RPMI8226 (cell line): ENCODE results near the gene ELOVL1.
"Not testable (repeated sequence)": the region's sequence is repeated elsewhere in the genome, so short reads cannot be mapped to it uniquely, and the experiment has no call there.

Experiments
- DNase-seq: peaks from one replicate; pipeline ENCODE4 v3.0.0-alpha.2; 2015

ELOVL1 gene

DNA sequence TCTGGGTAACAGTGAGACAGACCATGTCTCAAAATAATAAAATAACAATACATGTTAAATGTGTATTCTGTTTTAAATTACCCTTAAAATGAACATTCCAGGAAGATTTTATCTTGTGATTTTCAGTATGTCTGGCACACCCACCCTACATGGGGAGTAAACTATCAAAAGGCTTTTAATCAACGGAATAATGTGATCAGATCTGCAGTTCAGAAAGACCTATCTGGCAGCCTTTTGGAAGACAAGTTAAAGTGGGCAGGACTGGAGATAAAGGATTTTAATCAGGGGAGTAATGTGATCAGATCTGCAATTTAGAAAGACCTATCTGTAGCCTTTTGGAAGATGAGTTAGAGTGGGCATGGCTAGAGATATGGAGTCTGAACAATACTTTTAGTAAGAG is 11.7 kb upstream of the ELOVL1 start:
- no peak for DNase-seq

DNA sequence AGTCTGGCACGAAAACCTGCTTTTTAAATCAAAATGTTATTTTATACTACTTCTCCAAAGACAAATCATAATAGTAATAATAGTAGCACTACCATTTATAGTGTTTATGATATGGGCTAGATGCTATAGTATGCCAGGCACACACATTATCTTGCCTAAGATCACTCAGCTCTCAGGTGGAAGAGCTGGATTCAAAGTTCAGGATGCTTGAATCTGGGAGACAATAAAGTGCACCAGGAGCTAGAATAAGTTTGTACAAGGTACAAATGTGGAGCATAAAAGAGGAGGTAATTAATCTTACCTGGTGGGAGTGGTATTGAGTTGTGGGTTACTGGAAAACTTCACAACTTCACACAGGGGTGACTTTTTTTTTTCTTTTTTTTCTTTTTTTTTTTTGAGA is 10.0 kb upstream of the ELOVL1 start:
- no peak for DNase-seq

DNA sequence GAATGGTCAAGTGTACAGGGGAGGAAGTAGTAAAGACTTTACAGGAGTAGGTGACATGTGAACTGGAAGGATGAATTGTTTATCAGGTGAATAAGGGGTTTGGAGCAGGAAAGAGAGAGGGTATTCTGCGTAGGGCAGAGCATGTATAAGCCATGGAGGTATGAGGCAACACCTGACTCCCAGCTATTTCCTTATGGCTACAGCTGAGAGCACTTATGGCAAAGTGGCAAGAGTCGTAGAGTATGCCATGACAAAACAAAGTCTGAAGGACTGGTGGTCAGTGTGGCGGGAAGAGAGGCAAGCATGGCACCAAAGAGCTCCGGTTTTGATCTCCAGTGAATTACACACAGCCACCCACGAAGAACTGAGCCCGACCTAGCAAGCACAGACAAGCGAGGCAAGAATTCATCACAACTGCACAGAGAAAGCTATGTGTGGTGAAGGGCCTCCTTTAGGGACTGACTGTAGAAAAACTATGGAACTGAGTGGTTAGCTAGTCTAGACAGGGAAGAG is 9.0 kb upstream of the ELOVL1 start:
- no peak for DNase-seq

DNA sequence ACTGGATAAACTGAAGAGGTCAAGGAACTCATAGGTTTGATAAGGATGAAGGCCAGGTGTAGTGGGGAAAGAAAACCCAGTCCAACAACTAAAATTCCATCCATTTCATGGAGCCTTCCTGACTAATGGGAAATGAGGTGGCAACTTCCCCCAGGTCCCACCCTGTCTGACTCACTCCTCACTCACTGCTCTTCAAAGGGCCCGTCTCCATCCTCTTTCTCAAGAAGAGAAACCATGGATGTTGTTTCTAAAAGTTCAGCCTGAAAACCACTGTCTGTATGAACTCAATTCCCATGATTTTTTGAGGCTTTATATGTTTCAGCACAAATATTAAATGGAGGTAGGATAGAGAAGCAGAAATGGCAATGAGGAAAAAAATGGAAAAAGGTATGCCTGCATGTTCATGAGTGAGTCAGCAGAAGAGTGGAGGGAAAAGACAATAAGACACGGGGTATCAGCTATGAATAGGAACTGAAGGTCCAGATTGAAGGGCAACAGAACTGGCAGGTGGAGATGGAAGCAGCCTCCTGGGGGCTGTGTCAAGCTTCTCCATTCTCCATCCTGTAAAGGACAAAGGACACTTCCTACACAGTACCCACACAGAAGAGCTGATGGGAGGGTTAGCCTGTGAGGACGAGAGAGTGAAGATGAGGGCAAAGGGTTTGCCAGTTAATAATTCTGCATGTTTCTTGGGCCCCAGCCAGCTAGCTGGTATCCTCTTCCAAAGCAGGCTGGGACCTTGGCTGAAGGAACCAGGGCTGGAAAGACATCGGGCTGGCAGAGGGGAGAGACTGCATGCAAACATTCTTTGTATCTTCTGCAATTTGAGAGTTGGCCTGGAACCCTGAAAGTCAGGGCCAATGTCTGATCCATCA is 5.5 kb upstream of the ELOVL1 start:
- no peak for DNase-seq

DNA sequence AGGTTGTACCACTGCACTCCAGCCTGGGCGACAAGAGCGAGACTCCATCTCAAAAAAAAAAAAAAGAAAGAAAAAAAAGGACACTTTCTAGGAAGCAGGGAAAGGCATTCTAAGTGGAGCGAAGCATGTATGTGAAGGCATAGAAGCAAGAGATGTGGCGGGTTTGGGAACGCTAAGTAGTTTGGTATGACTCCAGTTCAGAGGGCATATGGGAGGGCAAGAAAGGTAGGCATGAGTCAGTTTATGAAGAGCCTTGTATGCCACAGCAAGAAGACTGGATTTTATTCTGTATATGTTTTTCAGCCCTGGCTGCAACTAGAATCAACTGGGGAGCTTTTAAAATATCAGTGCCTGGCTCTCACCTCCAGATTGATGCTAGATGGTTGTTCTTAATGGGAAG is 4.4 kb upstream of the ELOVL1 start:
- DNase-seq, result no peak

DNA sequence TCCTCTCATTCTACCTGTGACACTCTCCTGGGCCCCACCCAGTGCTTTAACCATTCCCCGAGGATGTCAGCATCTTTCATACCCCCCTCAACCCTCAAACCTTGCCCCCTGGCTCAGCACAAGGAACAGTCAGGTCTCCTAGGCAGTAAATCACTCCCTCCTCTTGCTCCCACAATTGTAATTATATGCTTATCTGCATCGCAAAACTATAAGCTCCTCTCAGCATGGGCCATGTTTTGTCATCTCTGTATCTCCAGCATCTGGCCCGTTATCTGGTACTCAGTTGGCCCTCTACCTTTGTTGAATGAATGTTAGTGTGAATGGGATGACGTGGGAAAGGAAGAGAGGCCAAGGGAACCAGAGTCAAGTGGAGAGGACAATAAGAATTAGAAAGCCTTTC is 2.8 kb upstream of the ELOVL1 start:
- DNase-seq, result no peak

DNA sequence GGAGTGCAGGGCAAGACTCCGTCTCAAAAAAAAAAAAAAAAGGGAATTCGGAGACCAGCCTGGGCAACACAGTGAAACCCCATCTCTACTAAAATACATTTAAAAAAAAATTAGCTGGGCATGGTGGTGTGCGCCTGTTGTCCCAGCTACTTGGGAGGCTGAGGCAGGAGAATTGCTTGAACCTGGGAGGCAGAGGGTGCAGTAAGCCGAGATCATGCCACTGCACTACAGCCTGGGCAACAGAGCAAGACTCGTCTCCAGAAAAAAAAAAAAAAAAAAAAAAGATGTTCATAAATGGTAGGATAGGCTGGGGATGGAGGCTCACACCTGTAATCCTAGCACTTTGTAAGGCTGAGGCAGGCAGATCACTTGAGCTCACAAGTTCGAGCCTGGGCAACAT is 2.0 kb upstream of the ELOVL1 start:
- not testable (repeated sequence) for DNase-seq

DNA sequence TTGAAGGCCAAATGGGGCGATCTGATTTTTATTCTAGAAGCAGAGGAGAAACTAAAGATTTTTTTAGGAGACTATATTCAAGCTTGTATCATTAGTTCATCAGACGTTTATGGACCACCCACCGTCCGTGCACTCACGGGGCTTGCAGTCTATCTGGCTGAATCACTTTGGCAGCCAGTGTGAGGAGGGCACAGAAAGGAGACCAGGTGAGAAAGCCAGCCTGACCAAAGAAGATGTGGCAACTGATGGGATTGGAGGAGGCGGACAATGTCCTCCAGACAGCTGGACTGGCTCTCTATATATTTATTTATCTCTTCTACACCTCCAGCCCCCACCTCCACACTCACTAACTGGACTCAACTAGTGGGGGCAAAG is 822 bp upstream of the ELOVL1 start:
- no peak for DNase-seq

DNA sequence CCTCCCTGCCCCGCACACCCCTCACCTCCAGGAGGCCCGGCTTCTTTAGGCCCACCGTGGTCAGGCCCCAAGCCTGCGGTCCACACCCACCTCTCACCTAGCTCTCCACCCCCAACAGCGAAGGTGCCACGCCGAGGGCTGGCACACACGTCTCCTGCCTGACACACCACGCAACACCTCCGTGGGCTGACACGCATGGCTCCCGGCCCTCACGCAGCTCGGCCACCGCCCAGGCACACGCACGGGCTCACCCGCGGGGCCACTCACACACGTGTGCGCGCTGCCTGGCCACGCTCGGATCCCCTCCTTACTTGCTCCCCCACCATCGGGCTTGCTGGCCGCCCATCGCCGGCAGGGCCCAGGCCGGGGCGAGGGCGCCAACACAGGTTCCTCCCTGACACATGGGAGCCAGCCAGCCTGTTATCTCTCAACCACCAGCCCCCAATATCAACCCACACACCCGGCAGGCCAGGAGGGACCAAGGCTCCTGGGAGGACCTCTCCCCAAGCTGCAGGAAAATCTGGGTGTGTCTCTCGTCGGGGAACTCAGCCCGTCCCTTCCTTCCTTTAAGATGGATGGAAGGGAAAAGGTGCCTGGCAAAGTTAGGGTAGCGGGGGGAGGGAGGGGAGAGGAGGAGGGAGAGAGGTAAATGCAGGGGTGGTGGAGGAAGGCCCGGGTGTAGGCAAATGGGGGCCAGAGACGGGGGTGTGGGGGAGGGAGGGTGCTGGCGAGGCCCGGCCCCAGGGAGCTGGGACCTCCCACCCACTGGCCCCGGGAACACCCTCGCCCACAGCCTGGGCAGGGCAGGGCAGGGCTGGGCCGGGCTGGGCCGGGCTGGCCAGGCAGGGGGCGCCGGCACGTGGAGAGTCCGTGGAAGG is 546 bp downstream of the ELOVL1 start:
- DNase-seq, result peak; percentile 46

DNA sequence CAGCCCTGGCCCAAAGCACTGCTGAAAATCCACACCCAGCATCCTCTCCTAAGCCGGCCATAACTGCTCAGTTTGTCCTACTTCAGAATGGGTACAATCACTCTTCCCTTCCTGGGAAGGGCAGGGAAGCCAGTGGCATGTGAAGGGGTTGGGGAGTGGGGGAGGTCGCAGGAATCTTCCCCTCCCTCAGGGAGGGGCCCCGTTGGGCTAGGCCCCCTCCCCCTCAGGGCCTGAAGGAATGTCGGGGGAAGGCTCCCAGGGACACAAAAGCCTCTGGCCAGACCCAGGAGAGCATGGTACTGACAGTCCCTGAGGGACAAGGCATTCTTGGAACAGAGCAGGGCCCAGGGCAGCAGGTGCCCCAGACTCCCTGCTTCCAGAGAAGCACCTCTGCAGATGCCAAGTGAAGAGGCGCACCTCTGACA is 1.2 kb downstream of the ELOVL1 start:
- no peak for DNase-seq

DNA sequence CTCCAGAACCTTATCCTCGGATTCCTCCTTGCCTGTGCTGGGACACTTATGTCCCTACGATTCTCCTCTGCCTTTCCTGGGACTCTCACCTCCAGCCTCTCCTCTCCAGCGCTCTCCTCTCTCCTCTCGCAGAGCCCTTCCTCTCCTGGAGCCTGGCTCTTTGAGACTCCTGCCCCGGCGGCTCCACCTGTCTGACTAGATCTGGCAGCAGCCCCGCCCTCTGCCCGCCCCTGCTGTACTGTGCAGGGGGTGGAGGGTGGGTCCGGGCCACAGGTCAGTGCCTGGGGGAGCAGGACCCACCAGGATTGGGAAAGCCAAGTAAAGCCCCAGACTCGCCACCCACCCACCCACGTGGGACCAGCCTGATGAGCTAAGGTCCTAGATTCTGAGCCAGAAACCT is 1.6 kb downstream of the ELOVL1 start:
- DNase-seq, result no peak

DNA sequence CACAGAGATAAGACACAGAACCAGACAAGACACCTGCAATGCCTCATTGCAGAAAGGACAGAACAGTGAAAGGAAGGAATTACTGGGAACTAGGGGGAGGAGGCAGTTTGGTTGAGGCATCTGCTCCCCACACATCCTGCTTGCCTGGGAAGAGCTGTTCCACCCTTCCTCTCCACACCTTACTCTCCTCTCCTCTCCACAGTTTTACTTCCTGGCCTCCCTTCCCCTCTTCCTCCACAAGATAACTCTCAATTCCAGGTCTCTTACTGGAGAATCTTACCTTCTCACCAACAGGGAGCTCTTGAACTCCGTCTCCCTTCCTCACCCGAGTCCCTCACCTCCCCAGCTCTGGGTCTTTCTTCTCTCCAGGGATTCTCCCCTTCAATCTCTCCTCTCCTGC is 2.1 kb downstream of the ELOVL1 start:
- DNase-seq, result no peak

DNA sequence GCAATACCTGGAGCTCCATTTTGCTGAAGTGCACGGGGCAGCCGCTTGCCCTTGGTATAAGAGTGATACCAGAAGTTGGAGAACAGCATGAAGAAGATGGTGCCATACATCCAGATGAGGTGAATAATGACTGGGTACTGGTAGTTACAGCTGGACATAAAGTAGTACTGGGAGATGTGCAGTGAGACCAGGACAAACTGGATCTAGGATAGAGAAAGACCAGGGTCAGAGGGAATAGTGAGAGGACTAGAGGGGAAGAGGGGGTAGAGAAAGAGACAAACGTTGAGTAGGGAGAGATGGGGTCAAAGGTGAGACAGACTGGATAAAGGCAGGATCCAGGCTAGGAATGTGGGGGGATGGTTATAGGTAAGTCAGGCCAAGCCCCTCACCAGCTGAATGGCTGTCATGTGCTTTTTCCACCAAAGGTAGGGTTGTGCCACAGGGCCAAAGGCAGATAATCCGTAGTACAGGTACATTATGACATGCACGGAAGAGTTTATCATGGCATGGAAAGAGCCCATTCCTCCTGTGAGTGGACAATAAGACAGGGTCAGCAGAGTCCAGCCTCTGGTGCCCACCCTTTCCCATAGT is 3.8 kb downstream of the ELOVL1 start:
- DNase-seq, result no peak

DNA sequence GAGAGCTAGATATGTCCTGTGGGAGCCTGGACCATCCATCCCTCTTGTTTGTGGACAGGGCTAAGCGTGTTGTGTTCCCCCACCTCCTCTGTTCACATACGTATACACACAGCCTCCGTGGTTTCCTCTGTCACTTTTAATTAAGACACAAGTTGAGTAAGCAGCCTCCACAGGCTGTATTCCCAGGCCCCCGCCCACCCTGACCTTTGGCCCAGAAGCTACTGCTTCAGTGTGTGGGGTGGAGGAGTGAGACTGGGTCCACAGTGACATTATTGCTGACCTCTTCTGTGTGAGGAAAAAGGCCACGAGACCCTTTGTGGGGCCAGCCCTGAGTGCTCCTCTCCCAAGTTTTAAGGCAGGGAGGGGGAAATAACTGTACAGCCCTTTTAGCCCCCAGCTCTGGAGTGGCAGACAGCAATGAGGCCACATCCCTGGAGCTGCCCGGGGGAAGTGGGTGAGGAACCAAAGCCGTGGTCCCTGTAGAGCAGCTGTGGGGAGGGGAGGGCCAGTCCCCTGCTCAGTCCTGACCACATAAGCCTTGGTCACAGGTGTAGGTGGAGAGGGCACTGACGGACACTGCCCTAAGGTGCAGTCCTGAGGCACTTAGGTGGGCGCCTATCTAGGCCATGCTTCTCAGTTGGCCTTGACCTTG is 4.4 kb downstream of the ELOVL1 start:
- DNase-seq, result no peak

DNA sequence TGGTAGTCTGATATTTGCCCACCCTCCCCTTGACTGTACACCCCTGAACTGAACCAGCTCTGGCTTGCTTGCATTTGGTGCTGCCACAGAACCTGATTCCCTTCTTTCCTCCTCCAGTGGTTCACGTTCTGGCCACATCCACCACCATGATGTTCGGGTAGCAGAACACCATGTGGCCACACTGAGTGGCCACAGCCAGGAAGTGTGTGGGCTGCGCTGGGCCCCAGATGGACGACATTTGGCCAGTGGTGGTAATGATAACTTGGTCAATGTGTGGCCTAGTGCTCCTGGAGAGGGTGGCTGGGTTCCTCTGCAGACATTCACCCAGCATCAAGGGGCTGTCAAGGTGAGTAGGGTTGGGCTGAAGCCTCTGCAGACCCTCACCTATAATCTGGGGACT is 7.2 kb downstream of the ELOVL1 start:
- no peak for DNase-seq

DNA sequence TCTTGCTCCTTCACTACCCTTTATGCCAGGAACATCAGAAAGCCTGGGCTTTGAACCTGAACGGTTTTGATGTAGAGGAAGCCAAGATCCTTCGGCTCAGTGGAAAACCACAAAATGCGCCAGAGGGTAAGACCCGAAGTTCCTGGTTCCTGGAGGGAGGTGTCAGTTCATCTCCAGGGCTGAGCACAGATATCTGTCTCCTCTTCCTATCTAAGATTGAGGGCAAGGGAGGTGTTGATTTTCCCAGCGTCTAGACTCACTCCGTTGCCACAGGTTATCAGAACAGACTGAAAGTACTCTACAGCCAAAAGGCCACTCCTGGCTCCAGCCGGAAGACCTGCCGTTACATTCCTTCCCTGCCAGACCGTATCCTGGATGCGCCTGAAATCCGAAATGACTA is 8.1 kb downstream of the ELOVL1 start:
- no peak for DNase-seq

DNA sequence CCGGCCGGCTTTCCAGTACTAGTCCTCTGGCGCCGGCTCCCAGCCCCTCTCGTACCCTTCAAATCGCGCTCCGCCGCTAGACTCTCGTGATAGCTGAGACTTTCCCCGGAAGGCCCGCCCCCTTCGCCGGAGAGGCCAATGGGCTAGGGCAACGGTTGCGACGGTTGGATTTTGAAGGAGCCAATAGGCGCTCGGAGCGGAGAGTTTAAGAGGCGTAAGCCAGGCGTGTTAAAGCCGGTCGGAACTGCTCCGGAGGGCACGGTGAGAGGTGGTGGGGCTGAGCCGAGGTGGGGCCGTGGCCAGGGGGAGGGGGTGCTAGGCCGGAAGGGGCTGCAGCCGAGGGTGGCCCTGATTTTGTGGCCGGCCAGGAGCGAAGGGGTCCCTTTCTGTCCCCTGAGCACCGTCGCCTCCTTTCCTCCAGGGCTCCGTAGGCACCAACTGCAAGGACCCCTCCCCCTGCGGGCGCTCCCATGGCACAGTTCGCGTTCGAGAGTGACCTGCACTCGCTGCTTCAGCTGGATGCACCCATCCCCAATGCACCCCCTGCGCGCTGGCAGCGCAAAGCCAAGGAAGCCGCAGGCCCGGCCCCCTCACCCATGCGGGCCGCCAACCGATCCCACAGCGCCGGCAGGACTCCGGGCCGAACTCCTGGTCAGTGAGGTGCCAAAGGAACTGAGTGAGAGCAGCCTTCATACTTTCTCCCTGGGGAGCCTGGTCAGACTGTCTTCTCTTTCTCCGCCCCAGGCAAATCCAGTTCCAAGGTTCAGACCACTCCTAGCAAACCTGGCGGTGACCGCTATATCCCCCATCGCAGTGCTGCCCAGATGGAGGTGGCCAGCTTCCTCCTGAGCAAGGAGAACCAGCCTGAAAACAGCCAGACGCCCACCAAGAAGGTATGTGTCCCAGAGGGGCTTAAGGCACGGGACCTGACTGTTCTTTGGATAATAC is 8.8 kb downstream of the ELOVL1 start, which contains the start of gene CDC20:
TSS of gene CDC20 (plus strand) at position 236 of the 948 bp plus-strand sequence. CDS start at position 471, 235 bp downstream.
- peak; percentile 100 for DNase-seq

DNA sequence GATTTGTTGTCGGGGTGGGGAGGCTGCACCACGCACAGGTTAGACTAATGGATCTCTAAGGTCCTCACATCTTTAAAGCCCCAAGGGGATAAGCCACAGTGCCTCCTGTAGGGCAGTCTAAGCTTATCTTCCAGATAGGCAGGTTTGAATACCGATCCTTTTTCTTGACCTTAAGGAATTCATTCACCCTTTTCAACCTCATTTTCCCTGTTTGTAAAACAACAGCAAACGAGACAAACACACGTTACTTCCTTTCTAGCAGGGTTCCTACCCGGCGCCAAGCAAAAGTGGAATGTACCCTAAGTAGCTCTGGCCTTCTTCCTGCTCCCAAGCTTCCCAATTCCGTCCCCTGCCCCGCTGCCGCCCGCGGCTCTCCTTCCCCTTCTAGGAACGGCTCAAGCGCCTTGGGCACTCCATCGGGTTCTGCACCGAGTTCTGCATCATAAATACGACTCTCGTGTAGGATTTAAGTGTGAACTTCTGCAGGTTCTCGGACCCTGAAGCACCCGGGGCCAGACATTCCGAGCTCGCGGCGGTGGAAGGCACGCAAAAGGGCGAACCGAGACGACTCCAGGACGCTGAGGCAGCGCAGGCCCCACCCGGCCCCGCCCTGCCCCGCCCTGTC is 9.6 kb downstream of the ELOVL1 start:
- peak; percentile 70 for DNase-seq

DNA sequence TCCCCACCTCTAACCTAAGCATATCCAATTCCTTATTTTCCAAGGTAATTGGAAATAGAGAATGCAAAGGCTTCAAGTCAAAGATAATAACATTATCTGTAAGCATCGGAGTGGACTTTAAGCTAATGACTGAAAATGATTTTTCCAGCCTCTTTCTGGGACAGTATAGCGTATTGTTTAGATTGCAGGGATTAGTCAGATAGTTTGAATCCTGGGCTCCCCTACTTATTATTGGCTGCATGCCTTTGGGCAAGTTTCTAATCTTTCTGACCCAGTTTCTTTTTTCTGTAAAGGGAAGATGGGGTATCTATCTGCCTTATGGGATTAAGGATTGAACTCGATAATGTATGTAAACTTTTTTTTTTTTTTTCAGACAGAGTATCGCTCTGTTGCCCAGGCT is 10.6 kb downstream of the ELOVL1 start:
- no peak for DNase-seq

DNA sequence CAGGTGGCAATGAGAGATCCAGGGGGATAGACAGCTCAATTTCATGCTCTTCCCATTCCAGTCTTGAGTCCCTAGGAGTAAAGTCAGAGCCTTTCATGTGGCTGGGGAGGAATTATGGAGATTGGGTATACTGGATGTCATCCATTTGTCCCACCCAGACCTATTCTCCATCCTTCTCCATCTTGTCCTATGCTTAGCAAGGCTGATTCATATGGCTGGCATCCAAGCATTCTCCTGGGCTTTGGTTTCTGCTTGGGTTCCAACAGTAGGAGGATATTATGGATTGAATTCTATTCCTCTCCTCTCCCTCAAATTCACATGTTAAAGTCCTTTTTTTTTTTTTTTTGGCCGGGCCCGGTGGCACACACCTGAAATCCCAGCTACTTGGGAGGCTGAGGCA is 12.9 kb downstream of the ELOVL1 start:
- no peak for DNase-seq

DNA sequence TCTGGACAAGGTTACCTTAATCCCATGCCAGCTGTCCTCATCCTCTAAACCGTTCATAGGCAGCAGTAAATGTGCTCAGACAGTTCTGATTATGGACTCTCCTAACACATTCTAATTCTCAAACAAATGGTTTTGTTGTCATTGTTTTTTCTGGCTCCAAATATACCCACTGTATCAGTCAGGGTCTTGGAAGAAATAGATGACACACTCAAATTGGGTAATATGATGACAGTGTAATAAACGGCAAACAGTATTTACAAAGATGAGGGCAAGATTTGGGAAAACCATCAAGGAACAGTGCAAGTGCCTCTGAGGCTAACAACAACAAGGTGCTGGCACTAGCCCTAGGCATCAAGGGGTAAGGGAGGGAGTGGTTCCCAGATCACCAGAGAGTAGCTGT is 13.3 kb downstream of the ELOVL1 start:
- no peak for DNase-seq
